ENCODE measurements around the gene C1orf159.
"Not testable (repeated sequence)": the region's sequence is repeated elsewhere in the genome, so short reads cannot be mapped to it uniquely, and the experiment has no call there.

DNA sequence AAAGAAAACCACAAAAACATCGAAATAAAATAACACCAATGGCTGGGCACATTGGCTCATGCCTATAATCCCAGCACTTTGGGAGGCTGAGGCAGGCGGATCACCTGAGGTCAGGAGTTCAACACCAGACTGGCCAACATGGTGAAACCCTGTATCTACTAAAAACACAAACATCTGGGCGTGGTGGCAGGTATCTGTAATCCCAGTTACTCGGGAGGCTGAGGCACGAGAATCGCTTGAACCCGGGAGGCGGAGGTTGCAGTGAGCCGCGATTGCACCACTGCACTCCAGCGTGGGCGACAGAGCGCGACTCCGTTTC lies 58.2 kb downstream of the C1orf159 start:
- TF ChIP-seq, protein P1, sequence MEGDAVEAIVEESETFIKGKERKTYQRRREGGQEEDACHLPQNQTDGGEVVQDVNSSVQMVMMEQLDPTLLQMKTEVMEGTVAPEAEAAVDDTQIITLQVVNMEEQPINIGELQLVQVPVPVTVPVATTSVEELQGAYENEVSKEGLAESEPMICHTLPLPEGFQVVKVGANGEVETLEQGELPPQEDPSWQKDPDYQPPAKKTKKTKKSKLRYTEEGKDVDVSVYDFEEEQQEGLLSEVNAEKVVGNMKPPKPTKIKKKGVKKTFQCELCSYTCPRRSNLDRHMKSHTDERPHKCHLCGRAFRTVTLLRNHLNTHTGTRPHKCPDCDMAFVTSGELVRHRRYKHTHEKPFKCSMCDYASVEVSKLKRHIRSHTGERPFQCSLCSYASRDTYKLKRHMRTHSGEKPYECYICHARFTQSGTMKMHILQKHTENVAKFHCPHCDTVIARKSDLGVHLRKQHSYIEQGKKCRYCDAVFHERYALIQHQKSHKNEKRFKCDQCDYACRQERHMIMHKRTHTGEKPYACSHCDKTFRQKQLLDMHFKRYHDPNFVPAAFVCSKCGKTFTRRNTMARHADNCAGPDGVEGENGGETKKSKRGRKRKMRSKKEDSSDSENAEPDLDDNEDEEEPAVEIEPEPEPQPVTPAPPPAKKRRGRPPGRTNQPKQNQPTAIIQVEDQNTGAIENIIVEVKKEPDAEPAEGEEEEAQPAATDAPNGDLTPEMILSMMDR (IDR thresholded peaks at IDR 0.05; ENCODE audit: poor library complexity, severe bottlenecking) = not testable (repeated sequence)
- TF ChIP-seq EZH2 (IDR thresholded peaks at IDR 0.05; ENCODE audit: borderline replicate concordance, insufficient read depth, low read length, poor library complexity, severe bottlenecking); POLR2AphosphoS5 (IDR thresholded peaks at IDR 0.05); TAF1 (IDR thresholded peaks at IDR 0.05; ENCODE audit: low read depth); EP300 (conservative IDR thresholded peaks at IDR 0.05; ENCODE audit: poor library complexity, severe bottlenecking); RAD21 (conservative IDR thresholded peaks at IDR 0.05): not testable (repeated sequence)

Data from neural cell (in vitro differentiated cells).